C4-2B (cell line): ENCODE data around the gene LTBP4.

Experiments used
- ZFX ChIP-seq: fragments of 450-650 bp; IDR thresholded peaks from 2 replicates; pipeline ENCODE4 v1.6.1; 2017
- TF ChIP-seq, protein P1 (sequence below): fragments of 450-650 bp; conservative IDR thresholded peaks from 2 replicates; pipeline ENCODE4 v1.5.1; 2017; ENCODE audit warnings: mild to moderate bottlenecking

DNA sequence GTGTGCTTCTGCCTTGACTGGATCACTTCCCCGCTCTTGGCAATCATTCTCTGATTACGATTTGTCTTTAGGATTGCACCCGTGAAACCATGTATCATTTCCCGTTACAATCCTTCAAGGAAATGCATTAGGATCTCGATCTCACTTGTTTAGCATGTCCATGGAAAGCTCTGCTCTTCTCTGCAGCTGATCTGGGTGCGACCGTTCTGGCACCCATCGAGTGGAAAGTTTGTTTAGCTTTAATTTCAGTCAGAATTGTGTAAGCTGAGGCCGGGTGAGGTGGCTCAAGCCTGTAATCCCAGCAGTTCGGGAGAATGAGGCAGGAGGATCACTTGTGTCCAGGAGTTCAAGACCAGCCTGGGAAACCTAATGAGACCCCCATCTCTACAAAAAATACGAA, 58.4 kb downstream of the LTBP4 start:
- TF ChIP-seq, protein P1, sequence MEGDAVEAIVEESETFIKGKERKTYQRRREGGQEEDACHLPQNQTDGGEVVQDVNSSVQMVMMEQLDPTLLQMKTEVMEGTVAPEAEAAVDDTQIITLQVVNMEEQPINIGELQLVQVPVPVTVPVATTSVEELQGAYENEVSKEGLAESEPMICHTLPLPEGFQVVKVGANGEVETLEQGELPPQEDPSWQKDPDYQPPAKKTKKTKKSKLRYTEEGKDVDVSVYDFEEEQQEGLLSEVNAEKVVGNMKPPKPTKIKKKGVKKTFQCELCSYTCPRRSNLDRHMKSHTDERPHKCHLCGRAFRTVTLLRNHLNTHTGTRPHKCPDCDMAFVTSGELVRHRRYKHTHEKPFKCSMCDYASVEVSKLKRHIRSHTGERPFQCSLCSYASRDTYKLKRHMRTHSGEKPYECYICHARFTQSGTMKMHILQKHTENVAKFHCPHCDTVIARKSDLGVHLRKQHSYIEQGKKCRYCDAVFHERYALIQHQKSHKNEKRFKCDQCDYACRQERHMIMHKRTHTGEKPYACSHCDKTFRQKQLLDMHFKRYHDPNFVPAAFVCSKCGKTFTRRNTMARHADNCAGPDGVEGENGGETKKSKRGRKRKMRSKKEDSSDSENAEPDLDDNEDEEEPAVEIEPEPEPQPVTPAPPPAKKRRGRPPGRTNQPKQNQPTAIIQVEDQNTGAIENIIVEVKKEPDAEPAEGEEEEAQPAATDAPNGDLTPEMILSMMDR: no peak
- TF ChIP-seq ZFX: no peak
